ENCODE measurements around the gene ENPP6.

GRCh38 chr4:184111233-184111832 lies 106.3 kb downstream of the ENPP6 start:
- TF ChIP-seq CTCF (IDR thresholded peaks at IDR 0.05; ENCODE audit: poor library complexity, severe bottlenecking) (no peak), REST (IDR thresholded peaks at IDR 0.05; ENCODE audit: borderline replicate concordance) (no peak), SMC3 (conservative IDR thresholded peaks at IDR 0.05; ENCODE audit: poor library complexity) (no peak), EZH2 (IDR thresholded peaks at IDR 0.05; ENCODE audit: borderline replicate concordance, insufficient read depth, low read length, poor library complexity, severe bottlenecking) (no peak), POLR2AphosphoS5 (IDR thresholded peaks at IDR 0.05) (no peak), RAD21 (conservative IDR thresholded peaks at IDR 0.05) (no peak), MXI1 (conservative IDR thresholded peaks at IDR 0.05; ENCODE audit: poor library complexity, severe bottlenecking) (no peak)

Data from neural cell (in vitro differentiated cells).